Duodenal mucosa (tissue), 2 donors: ENCODE measurements around the gene USP35.

Source experiments
- H3K27ac ChIP-seq: one replicate; pipeline ENCODE4 v1.7.0; 2013; ENCODE audit warnings: low read depth, low read length
- H3K27me3 ChIP-seq, 2 donors: one replicate each; pipeline ENCODE4 v1.7.0; 2013; ENCODE audit warnings: low read length in 2 of 2, control low read depth in 1 of 2; ENCODE audit not compliant: insufficient read depth in 2 of 2, control insufficient read depth in 1 of 2
- H3K36me3 ChIP-seq, 2 donors: one replicate each; pipeline ENCODE4 v1.7.0; 2013; ENCODE audit warnings: low read length in 2 of 2, control low read depth in 1 of 2; ENCODE audit not compliant: insufficient read depth in 2 of 2, control insufficient read depth in 1 of 2
- H3K4me1 ChIP-seq, 2 donors: one replicate each; pipeline ENCODE4 v1.7.0; 2013; ENCODE audit warnings: low read length in 2 of 2, control low read depth in 1 of 2; ENCODE audit not compliant: insufficient read depth in 2 of 2, control insufficient read depth in 1 of 2
- H3K4me3 ChIP-seq, 2 donors: one replicate each; pipeline ENCODE4 v1.7.0; 2013; ENCODE audit warnings: low read length in 2 of 2, low read depth in 1 of 2
- H3K9ac ChIP-seq, 2 donors: one replicate each; pipeline ENCODE4 v1.7.0; 2013; ENCODE audit warnings: low read length in 2 of 2, low read depth in 1 of 2
- H3K9me3 ChIP-seq, 2 donors: one replicate each; pipeline ENCODE4 v1.7.0; 2013; ENCODE audit warnings: low read length in 2 of 2, control low read depth in 1 of 2; ENCODE audit not compliant: control insufficient read depth in 1 of 2

The USP35 gene

GRCh38 chr11:78205256-78205655, 16.5 kb downstream of the USP35 start:
- Histone ChIP-seq H3K36me3 (peaks cover 2 to 30% of the 10 kb centered on the region in 2 donors), H3K4me1 (peaks cover 4 to 10% of the 10 kb centered on the region in 2 donors)

GRCh38 chr11:78205691-78206090, 17.0 kb downstream of the USP35 start:
- peaks cover 5 to 26% of the 10 kb centered on the region in 2 donors for H3K36me3 ChIP-seq
- no peak overlapping the region for H3K4me3 ChIP-seq
- H3K9me3 ChIP-seq, result no peaks in the 10 kb centered on the region
- no peak overlapping the region for H3K27ac ChIP-seq
- no peaks in the 10 kb centered on the region for H3K27me3 ChIP-seq
- peaks cover 4 to 10% of the 10 kb centered on the region in 2 donors for H3K4me1 ChIP-seq
- H3K9ac ChIP-seq, result no peak overlapping the region

More at GRCh38 chr11:78205256-78205655, 16.5 kb downstream of the USP35 start:
- Histone ChIP-seq H3K27ac (no peak overlapping the region), H3K9me3 (no peaks in the 10 kb centered on the region), H3K4me3 (no peak overlapping the region), H3K27me3 (no peaks in the 10 kb centered on the region), H3K9ac (no peak overlapping the region)

DNA sequence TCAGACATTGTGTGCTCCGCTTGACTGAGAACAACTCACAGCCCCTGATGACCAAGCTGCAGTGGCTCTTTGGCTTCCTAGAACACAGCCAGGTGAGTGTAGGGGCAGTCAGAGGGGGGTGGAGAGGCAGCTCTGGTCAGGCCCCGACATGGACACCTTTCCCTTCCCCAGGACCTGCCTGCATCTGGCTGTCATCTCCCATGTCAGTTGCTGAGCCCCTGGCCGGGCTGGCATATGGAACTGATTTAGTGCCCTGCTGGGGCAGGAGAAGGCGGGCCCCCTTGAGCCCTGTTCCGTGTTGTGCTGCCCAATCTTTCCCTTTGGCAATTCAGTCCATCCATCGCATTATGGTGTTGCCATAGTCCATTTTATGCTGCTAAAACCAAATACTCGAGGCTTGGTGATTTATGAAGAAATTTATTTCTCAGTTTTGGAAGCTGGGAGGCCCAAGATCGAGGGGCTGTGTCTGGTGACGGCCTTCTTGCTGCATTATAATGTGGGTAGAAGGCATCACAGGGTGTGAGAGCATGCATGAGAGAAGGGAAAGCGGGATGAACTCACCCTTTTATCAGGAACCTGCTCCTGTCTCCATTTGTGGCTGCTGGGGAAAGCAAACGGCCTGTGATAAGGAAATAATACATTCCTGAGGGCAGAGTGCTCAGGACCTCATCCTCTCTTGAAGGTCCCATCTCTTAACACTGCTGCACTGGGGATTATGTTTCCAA, 19.0 kb downstream of the USP35 start:
- H3K27me3 ChIP-seq, result no peaks in the 10 kb centered on the region
- H3K4me1 ChIP-seq, result peaks cover 0 to 6% of the 10 kb centered on the region in 2 donors
- no peaks in the 10 kb centered on the region for H3K9me3 ChIP-seq
- H3K9ac ChIP-seq, result no peak overlapping the region
- H3K4me3 ChIP-seq, result no peak overlapping the region
- H3K36me3 ChIP-seq, result peaks cover 7 to 21% of the 10 kb centered on the region in 2 donors
- no peak overlapping the region for H3K27ac ChIP-seq

DNA sequence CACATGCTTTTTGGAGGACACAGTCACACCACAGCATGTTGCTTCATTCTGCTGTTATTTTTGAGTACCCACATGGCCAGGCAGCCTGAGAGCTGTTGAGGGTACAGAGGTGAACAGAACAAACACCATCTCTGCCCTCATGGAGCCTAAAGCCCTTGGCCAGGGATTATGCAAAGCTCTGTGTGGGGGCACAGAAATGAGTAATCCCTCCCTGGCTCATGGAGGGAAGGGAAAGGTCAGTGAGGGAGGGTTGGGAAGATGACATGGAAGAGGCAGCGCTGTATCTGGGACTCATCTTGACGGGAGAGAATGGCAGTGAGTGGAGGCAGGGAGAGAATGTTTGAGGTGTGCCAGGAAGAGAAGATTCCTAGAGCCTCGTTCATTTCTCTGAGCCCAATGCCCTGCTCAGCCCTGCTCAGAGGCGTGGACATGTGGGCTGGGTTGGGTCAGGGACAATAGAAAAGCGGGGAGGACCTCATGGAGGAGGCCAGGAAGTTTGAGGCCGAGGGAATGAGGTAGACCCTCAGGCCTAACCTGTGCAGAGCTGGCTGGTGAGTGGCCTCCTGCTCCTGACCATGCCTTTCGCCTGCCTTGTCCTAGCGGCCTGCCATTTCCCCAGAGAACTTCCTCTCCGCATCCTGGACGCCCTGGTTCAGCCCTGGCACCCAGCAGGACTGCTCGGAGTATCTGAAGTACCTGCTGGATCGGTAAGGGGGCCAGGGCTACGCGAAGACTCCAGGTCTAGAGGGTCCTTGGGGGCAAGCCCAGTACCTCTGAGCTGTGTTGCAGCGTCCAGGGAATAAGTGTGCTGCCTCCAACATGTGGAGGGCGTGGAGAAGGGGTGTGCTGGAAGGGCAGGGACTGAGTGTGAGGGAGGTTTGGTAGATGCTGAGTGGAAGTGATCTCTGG, 19.8 kb downstream of the USP35 start:
- Histone ChIP-seq H3K4me3 (no peak overlapping the region), H3K36me3 (peaks cover 7 to 22% of the 10 kb centered on the region in 2 donors), H3K9me3 (no peaks in the 10 kb centered on the region), H3K27me3 (no peaks in the 10 kb centered on the region), H3K27ac (no peak overlapping the region), H3K9ac (no peak overlapping the region), H3K4me1 (no peaks in the 10 kb centered on the region)

GRCh38 chr11:78209478-78209877, 20.8 kb downstream of the USP35 start:
- Histone ChIP-seq H3K27ac (no peak overlapping the region), H3K36me3 (peaks cover 7 to 27% of the 10 kb centered on the region in 2 donors), H3K27me3 (no peaks in the 10 kb centered on the region)

GRCh38 chr11:78210000-78210608, 21.4 kb downstream of the USP35 start:
- Histone ChIP-seq H3K9ac (no peak overlapping the region), H3K27ac (no peak overlapping the region), H3K9me3 (no peaks in the 10 kb centered on the region), H3K4me3 (no peak overlapping the region), H3K4me1 (no peaks in the 10 kb centered on the region), H3K27me3 (no peaks in the 10 kb centered on the region), H3K36me3 (peaks cover 11 to 32% of the 10 kb centered on the region in 2 donors)

More at GRCh38 chr11:78209478-78209877, 20.8 kb downstream of the USP35 start:
- no peaks in the 10 kb centered on the region for H3K9me3 ChIP-seq
- no peak overlapping the region for H3K9ac ChIP-seq
- H3K4me1 ChIP-seq, result no peaks in the 10 kb centered on the region
- H3K4me3 ChIP-seq, result no peak overlapping the region

DNA sequence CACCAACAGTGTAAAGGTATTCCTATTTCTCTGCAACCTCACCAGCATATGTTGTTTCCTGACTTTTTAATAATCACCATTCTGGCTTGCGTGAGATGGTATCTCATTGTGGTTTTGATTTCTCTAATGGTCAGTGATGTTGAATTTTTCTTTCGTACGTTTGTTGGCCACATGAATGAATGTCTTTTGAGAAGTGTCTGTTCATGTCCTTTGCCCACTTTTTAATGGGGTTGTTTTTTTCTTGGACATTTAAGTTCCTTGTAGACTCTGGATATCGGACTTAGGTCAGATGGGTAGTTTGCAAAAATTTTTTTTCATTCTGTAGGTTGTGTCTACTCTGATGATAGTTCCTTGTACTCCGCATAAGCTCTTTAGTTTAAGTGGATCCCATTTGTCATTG, 22.8 kb downstream of the USP35 start:
- Histone ChIP-seq H3K27ac (no peak overlapping the region), H3K36me3 (peaks cover 14 to 42% of the 10 kb centered on the region in 2 donors), H3K4me3 (no peak overlapping the region), H3K9ac (no peak overlapping the region), H3K27me3 (no peaks in the 10 kb centered on the region), H3K9me3 (no peaks in the 10 kb centered on the region), H3K4me1 (no peaks in the 10 kb centered on the region)

- Histone ChIP-seq H3K9ac (no peak overlapping the region), H3K27me3 (no peaks in the 10 kb centered on the region), H3K9me3 (no peaks in the 10 kb centered on the region), H3K4me3 (no peak overlapping the region), H3K4me1 (no peaks in the 10 kb centered on the region), H3K36me3 (peaks cover 18 to 54% of the 10 kb centered on the region in 2 donors), H3K27ac (no peak overlapping the region)
These were observed 24.1 kb downstream of the USP35 start for GRCh38 chr11:78212586-78213371.

GRCh38 chr11:78213526-78214330, 25.0 kb downstream of the USP35 start:
- Histone ChIP-seq H3K4me1 (no peaks in the 10 kb centered on the region), H3K9ac (no peak overlapping the region), H3K27ac (no peak overlapping the region), H3K9me3 (no peaks in the 10 kb centered on the region), H3K27me3 (no peaks in the 10 kb centered on the region), H3K4me3 (no peak overlapping the region), H3K36me3 (peaks cover 23 to 59% of the 10 kb centered on the region in 2 donors)
